Stimulated activated CD8-positive, alpha-beta memory T cell treated with anti-CD3 and anti-CD28 coated beads, Interleukin-4, amount 100 ng/mL, for 4 hours (primary cell): ENCODE data around the gene SFXN5.
"Not testable (repeated sequence)": the region's sequence is repeated elsewhere in the genome, so short reads cannot be mapped to it uniquely, and the experiment has no call there.

ENCODE experiments used
- DNase-seq, 2 donors: peaks; one replicate each; pipeline ENCODE4 v3.0.0-alpha.2; 2020; ENCODE audit warnings: low read depth in 2 of 2, low spot score in 1 of 2

SFXN5 gene, protein sequence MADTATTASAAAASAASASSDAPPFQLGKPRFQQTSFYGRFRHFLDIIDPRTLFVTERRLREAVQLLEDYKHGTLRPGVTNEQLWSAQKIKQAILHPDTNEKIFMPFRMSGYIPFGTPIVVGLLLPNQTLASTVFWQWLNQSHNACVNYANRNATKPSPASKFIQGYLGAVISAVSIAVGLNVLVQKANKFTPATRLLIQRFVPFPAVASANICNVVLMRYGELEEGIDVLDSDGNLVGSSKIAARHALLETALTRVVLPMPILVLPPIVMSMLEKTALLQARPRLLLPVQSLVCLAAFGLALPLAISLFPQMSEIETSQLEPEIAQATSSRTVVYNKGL

DNA sequence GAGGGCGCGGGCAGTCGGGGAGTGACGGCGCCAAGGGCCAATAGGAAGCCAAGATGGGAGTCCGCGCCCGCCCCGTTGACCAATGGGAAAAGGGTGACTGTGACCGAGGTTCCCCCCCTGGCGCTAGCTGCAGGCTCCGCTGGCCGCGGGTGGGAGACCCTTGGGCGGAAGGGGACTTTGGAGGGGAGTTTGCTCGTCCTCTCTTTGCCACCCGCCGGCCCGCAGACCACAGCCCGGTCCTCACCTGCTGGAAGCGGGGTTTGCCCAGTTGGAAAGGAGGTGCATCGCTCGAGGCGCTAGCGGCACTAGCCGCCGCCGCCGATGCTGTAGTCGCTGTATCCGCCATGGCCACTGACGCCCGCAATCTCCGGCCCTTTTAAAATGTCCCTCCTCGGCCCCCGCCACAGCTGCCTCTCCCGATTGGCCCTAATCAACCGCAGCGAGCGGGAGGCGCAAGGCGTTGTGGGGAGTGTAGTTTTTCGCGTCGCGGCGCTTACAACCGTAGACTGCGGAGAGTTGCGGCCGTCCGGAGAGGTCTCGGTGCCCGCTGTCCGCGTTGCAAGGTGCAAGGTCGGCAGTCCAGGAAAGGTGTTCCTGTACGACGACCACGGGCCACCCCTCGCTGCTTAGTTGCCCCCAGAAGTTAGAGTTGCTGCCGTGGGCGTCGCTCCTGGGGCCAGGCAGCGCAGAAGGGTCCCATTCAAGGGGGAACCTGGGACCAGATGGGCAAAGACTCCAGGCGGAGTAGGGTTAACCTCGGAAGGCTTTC lies at the start of gene SFXN5:
TSS of gene SFXN5 (minus strand) at position 353 of the 769 bp plus-strand sequence. CDS start at position 346, 7 bp downstream.
- peak; percentile 87 to 90 for DNase-seq

DNA sequence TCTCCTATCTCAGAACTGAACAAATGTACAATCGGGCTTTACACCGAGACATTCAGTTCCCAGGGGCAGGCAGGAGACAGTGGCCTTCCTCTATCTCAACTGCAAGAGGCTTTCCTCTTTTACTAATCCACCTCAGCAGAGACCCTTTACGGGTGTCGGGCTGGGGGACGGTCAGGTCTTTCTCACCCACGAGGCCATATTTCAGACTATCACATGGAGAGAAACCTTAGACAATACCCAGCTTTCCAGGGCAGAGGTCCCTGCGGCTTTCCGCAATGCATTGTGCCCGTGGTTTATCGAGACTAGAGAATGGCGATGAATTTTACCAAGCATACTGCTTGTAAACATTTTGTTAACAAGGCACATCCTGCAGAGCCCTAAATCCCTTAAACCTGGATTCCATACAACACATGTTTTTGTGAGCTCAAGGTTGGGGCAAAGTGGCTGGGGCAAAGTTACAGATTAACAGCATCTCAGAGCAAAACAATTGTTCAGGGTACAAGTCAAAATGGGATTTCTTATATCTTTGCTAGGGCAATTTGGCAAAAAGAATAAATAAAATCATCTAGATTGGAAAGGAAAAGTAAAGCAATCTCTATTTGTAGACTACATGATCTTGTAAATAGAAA lies 48.2 kb upstream of the SFXN5 start:
- DNase-seq, result not testable (repeated sequence)

DNA sequence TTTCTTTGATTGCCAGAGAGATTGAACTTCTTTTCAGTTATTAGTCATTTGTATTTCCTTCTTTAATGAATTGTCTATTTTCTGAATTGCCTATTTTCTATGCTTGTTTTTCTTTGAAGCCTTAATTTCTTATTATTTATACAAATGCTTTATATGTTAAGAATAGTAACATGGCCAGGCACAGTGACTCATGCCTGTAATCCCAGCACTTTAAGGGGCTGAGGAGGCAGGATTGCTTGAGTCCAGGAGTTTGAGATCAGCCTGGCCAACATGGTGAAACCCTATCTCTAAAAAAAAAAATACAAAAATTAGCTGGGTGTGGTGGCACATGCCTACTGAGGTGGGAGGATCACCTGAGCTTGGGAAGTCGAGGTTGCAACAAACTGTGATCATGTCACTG lies 45.9 kb upstream of the SFXN5 start:
- no peak for DNase-seq

DNA sequence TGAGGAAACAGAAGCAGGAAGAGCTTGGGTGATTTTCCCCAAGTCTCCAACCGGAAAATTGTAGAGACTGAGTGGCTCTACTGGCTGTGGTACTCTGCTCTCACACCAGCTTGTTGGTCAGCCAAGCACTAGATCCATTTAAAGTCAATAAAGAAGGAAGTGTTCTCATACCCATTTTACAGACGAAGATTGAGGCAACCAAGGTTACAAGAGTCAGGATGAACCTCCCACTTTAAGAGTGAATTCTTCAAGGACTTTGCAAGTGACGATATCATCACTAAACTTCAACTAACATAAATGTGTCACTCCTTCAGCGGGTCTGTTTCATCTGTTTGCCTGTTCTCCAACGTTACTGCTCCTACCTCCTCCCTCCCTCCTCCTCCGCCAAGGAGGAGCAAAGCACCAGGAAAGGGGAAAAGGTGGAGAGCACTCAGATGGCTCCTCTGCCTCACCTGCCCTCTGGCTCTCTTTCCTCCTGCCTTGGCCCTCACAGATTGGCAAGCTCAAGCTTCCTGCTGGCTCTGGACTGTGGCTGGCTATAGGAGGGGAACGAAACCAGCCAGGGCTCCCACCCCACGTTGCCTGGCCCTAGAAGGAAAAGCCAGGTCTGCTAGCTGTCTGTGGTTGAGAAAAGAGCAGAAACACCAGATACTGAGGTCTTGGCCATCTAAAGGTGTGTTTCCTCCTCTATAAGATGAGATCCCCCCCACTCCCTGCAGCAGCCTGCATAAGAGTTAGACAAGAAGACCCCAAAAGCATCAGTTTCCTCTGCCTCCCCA lies 44.9 kb upstream of the SFXN5 start:
- no peak for DNase-seq

DNA sequence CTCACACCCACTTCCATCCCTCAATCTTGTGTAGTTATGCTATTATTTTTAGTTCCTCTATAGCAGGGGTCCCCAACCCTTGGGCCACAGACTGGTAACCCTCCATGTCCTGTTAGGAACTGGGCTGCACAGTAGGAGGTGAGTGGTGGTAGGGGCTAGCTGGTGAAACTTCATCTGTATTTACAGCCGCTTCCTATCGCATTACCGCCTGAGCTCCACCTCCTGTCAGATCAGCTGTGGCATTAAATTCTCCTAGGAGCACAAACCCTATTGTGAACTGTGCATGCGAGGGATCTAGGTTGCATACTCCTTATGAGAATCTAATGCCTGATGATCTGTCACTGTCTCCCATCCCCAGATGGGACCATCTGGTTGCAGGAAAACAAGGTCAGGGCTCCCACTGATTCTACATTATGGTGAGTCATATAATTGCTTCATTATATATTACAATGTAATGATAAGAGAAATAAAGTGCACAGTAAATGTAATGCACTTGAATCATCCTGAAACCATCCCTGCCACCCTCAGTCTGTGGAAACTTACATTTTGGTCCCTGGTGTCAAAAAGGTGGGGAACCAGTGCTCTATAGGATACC lies 42.9 kb upstream of the SFXN5 start:
- no peak for DNase-seq

- peak; percentile 51 to 61 for DNase-seq
Observed at GRCh38 chr2:73112913-73113854, 41.7 kb upstream of the SFXN5 start, which contains the start of gene RAB11FIP5. Gene RAB11FIP5 (minus strand): TSS chr2:73112948. CDS start chr2:73112777, 171 bp downstream.

DNA sequence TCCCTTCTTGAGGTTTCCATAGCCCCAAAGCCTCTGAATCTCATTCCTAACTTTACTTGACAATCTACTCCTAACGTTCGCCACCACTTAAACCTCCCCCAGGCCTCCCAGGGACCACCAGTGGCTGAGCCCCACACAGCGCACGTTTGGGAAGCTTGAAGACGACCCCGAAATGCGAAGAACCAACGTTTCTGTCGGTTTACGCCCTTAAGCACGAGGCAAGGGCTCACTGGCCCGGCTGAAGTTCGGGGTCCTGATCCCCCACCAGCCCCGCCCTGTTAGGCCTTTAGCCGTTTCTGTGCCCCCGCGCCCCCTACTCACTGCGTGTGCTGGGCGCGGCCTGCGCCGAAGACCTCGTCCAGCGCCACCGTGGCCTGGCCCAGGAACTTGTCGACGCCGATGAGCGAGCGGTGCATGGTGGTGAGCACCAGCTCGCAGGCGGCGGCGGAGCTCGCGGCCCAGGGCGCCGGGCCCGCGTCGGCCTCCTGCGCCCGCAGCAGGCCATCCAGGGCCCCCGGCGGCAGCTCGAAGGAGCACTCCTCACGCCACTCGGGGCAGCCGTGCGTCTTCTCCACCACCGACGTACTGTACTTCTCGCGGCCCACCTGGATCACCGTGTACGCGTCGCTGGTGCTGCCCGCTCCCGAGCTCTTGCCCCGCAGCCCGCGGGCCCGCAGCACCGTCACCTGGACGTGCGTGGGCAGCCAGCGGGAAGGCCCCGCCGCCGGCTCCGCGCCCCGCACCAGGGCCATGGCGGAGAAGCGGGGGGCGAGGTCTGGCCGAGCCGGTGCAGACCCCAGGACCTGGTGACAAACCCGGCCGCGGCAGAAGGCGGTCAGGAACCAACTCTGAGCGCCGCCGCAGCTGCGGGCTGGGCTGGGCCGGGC lies 40.8 kb upstream of the SFXN5 start:
- DNase-seq, result no peak

GRCh38 chr2:73111073-73112025 lies 39.8 kb upstream of the SFXN5 start:
- DNase-seq, result no peak

DNA sequence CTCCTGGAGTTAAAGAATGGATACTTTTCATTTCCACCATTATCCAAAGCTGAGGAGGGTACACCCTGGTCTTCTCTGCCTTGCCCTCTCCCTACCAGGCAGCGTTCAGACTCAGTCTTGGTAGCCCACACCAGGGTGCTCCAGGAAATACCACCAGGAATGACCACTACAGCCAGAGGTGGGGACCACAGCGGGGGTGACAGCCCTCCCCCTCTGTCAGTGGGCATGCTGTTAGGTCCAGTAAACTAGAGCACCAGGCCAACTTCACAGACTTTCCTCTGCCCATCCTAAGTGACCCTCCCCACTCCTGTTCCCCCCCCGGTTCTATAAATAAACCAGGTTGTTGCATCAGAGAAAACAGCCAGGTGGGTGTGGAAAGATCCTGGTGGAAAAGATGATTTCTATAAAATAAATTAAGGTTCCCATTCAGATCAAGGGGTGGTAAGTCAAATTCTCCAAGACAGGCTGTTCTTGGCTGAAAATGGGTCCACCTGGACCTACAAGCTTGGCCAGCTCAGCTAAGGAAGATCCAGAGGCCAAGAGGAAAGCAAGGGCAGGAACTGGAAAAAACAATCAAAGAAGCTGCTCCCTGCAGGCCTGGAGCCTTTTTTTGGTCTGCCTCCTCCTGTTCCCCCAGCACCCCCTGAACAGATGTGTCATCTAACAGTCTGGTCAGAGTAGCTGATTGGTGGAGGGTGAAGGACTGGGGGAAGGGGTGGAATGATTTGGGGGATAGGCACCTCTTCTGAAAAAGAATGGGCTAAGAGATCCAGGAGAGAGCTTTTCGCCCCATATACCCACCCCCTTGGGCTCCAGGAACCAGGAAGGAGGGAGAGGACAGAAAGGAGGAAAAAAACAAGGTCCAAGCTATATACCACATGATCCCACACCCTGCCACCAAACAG lies 38.9 kb upstream of the SFXN5 start:
- no peak for DNase-seq

DNA sequence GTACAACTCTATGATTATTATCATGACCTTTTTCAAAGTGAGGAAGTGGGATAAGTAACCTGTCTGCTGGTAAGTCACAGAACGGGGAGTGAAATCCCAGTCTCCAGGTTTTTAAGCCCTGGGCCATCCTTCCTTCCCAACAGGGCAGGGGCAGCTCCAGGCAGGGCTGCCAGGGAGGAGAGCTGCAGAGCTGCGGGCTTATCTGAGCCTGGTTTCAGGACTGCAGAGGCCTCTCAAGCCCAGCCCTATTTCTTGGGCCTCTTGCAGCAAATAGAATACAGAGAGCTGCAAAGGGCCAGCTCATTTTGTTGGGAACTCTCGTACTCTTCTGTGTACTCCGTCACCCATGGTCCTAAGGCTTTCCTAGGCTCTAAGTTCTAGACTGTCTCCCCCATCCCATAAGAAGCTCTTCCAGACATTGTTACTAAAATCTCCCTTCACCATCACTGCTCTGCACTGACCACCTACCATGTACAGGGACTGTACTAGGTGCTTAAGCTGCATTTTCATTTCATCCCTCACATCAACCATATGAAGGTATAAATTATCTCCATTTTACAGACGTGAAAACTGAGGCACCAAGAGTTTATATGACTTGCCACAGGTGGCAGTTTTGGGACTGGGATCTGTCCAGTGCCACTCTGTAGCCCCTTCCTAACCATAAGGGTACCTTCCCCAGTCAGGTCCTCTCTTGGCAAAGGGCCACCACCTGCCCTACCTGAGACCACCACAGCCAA lies 38.1 kb upstream of the SFXN5 start:
- DNase-seq, result no peak

- no peak for DNase-seq
Observed at GRCh38 chr2:73107211-73107926, 35.9 kb upstream of the SFXN5 start.

DNA sequence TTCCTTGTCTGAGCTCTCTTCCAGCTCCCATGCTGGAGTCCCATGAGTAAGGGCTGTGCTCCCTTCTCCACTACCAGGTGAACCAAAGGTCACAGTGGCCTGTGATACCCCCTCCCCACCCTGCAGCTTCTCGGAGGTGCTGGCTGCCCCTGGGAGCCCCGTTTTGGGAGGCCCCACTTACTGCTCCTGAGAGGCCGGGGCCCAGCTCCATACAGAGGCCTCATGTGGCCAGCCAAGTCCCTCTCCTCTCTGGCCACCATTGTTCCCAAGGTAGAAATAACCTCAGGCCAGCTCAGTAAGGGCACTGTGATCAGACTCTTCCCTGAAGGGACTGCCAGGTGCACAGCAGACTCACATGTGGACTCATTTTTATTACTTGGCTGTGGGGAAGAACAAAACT lies 35.3 kb upstream of the SFXN5 start:
- no peak for DNase-seq

- no peak for DNase-seq
Observed at GRCh38 chr2:73105511-73105971, 34.0 kb upstream of the SFXN5 start.

GRCh38 chr2:73104933-73105332 lies 33.4 kb upstream of the SFXN5 start:
- DNase-seq, result no peak

GRCh38 chr2:73103018-73103542 lies 31.6 kb upstream of the SFXN5 start:
- DNase-seq, result no peak
